ENCODE data around the gene CLOCK. TPM values are rescaled to one million over a fixed set of nuclear protein-coding genes. Genes with fewer than 3 reads are reported as not detected.

Gene CLOCK
- 19.0 and 56.6 TPM in 2 replicates for total RNA-seq (2011; cell fraction: chromatin; rRNA removed; ENCODE audit: low replicate concordance)
- 11.3 and 13.7 TPM in 2 replicates for total RNA-seq (2011; cell fraction: nucleolus; rRNA removed)
- 21.7 and 34.1 TPM in 2 replicates for total RNA-seq (2011; cell fraction: nucleoplasm; rRNA removed)
- 7.6 and 8.1 TPM in 2 replicates for total RNA-seq (2014; rRNA removed)
- total RNA-seq (2014; rRNA removed; fragmentation: Illumina TruSeq; extraction: Trizol): 13.0 and 13.1 TPM in 2 replicates
- 13.4 and 14.4 TPM in 2 replicates for total RNA-seq (2015; rRNA removed; fragmentation: Illumina TruSeq; extraction: Trizol)
- total RNA-seq (2021): 10.4 and 11.1 TPM in 2 replicates
- 11.5 and 12.8 TPM in 2 replicates for polyA plus RNA-seq (2011; rRNA removed)
- polyA plus RNA-seq (2011; cell fraction: cytosol; rRNA removed): 5.6 and 5.9 TPM in 2 replicates
- polyA plus RNA-seq (2011; cell fraction: nucleus; rRNA removed): 20.8 and 20.9 TPM in 2 replicates
- 6.8 and 8.2 TPM in 2 replicates for polyA plus RNA-seq (2012)
- 7.5 and 9.4 TPM in 2 replicates for polyA plus RNA-seq (2014; fragmentation: Illumina TruSeq; extraction: Trizol)
- 1 to 10 TPM; 3.7 to 4.5 TPM for polyA plus RNA-seq (2014; fragmentation: Nextera tagmentation; extraction: Ambion mirVana)
- polyA plus RNA-seq (2014; rRNA removed): 7.3 and 10.1 TPM in 2 replicates
- polyA minus RNA-seq (2011; rRNA and poly(A)+ RNA removed): 26.4 and 36.7 TPM in 2 replicates
- polyA minus RNA-seq (2011; cell fraction: cytosol; rRNA and poly(A)+ RNA removed): 7.6 and 15.2 TPM in 2 replicates
- polyA minus RNA-seq (2011; cell fraction: nucleus; rRNA and poly(A)+ RNA removed): 24.5 and 39.3 TPM in 2 replicates
- Bru-seq, nascent RNA: percentile 80 among the genes with signal in this experiment
- BruChase-seq, experiment 1, labeled RNA remaining after a 2-hour chase: percentile 86 among the genes with signal in this experiment
- percentile 87 among the genes with signal in this experiment for BruChase-seq, experiment 2, labeled RNA remaining after a 6-hour chase
- long read RNA-seq, experiment 1, partial matches to known transcripts: 5 of 22 reads
- long read RNA-seq, experiment 1, other reads (novel, unspliced or antisense): 15 of 22 reads
- long read RNA-seq, experiment 2, full-length matches to known transcripts: 1 of 8 reads
- long read RNA-seq, experiment 2, partial matches to known transcripts: 2 of 8 reads
- long read RNA-seq, experiment 2, other reads (novel, unspliced or antisense): 5 of 8 reads
- long read RNA-seq, experiment 3: 0 reads

- Histone ChIP-seq H3K27ac (ENCODE audit: extremely low read depth, low read depth, low read length) (peak within 1 kb of the TSS; percentile 91), H3K4me2 (ENCODE audit: insufficient read depth, low read length) (peak within 1 kb of the TSS; percentile 80), H3K9ac (ENCODE audit: insufficient read depth in 1 of 2, low read depth in 2 of 2, low read length in 2 of 2) (peak within 1 kb of the TSS; percentile 72 to 95), H3K4me3 (peak within 1 kb of the TSS; percentile 50), H3K4me1 (replicated peaks in 1 of 2; ENCODE audit: control insufficient read depth in 2 of 2, insufficient read depth in 2 of 2, low read length in 2 of 2) (peaks cover 9 to 27% of the 10 kb centered on the region in 2 experiments; a peak in 4 of 5 replicates), H3K79me2 (ENCODE audit: control insufficient read depth, insufficient read depth, low read length) (peaks cover 40% of the 10 kb centered on the region), H4K20me1 (replicated peaks; ENCODE audit: control insufficient read depth, insufficient read depth, low read length) (no peaks in the 10 kb centered on the region), H3K27me3 (ENCODE audit: control insufficient read depth in 2 of 2, insufficient read depth in 2 of 2, low read length in 2 of 2) (no peaks in the 10 kb centered on the region), H3K36me3 (ENCODE audit: control insufficient read depth, insufficient read depth, low read length) (no peaks in the 10 kb centered on the region), H3K9me1 (ENCODE audit: control insufficient read depth, insufficient read depth, low read length) (no peaks in the 10 kb centered on the region), H2AFZ (ENCODE audit: low read depth, low read length) (peak within 1 kb of the TSS; percentile 82), H3K9me3 (replicated peaks; ENCODE audit: control insufficient read depth, insufficient read depth, low read depth, low read length) (no peaks in the 10 kb centered on the region)
- ChIA-PET CTCF (ENCODE audit: low intra/inter-chr PET ratio) (no interaction called here), POLR2A (no interaction called here)
- peak; percentile 89 to 91 (median 90) for DNase-seq (ENCODE audit: extremely low read depth in 1 of 4, low spot score in 3 of 4)
- no TSS peak for BruUV-seq (replicated peaks)
- 1% methylated on average over 54 of the region's 71 CpGs for WGBS (ENCODE audit: insufficient coverage, low coverage, missing lambda C conversion rate)
- intact Hi-C loops (cut with micrococcal nuclease): loop anchor here (2.0 to 10.0 kb wide), 6 partner anchors 90 to 362 kb away; partner anchors contain the start of genes NMU and SRD5A3
- no peak for FAIRE-seq
- in situ Hi-C loops (cut with MboI): loop anchor here (10.0 kb wide), 1 partner anchor 202 kb away; the partner anchor contains the start of gene SRD5A3
- ATAC-seq: peak; percentile 81
- TF ChIP-seq CTBP1 (IDR thresholded peaks at IDR 0.05; ENCODE audit: borderline replicate concordance) (peak; percentile 96), SMC3 (conservative IDR thresholded peaks at IDR 0.05; ENCODE audit: insufficient read depth, low read depth, low read length) (no peak), CHD1 (IDR thresholded peaks at IDR 0.05; ENCODE audit: low read length) (no peak), DNMT1 (IDR thresholded peaks at IDR 0.05) (no peak), RREB1 (CRISPR knock-in tag; IDR thresholded peaks at IDR 0.05) (0 out of 2 replicates have a peak, but pooled peaks have one; percentile 13), BCL6 (CRISPR knock-in tag; IDR thresholded peaks at IDR 0.05) (no peak), ZNF696 (CRISPR knock-in tag; conservative IDR thresholded peaks at IDR 0.05) (no peak), RBM22 (IDR thresholded peaks at IDR 0.05; ENCODE audit: low read depth, low read length, poor library complexity, severe bottlenecking) (no peak), ZSCAN32 (CRISPR knock-in tag; IDR thresholded peaks at IDR 0.05) (no peak)
- TF ChIP-seq, protein P1, sequence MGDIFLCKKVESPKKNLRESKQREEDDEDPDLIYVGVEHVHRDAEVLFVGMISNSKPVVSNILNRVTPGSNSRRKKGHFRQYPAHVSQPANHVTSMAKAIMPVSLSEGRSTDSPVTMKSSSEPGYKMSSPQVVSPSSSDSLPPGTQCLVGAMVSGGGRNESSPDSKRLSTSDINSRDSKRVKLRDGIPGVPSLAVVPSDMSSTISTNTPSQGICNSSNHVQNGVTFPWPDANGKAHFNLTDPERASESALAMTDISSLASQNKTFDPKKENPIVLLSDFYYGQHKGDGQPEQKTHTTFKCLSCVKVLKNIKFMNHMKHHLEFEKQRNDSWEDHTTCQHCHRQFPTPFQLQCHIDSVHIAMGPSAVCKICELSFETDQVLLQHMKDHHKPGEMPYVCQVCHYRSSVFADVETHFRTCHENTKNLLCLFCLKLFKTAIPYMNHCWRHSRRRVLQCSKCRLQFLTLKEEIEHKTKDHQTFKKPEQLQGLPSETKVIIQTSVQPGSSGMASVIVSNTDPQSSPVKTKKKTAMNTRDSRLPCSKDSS (IDR thresholded peaks at IDR 0.05; ENCODE audit: low read depth, partially characterized antibody): no peak
These were observed at the start of gene CLOCK for GRCh38 chr4:55546756-55547465. TSS of gene CLOCK (minus strand) at chr4:55546909. CDS start at chr4:55482785, 64,124 bp downstream.

All from K562 (cell line).